ENCODE results near the gene ASCC1. TPM values are rescaled to one million over a fixed set of nuclear protein-coding genes. Genes with fewer than 3 reads are reported as not detected.

The ASCC1 gene
- total and polyA plus RNA-seq, 2 of the 4 experiments (the other 2 are of a cell fraction): 15.9 to 21.0 TPM

DNA sequence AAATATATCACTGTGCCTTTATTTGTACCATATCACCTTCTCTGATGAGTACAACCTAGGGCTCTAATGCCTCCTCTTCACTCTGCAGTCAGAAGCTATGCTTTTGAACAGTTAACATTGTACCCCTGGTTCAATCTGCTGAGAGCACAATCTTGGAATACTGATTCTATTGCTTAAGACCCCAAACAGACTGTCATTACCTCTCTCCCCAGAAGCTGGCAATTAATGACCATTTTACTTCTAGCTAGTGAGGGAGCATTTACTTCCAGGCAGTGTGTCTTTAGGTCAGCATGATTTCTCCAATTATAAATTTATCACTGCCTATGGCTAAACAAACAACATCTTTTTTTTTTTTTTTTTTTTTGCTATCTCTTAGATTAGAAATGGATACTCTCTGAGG lies 91.7 kb downstream of the ASCC1 start:
- Histone ChIP-seq H4K20me1 (ENCODE audit: insufficient read depth, low read length) (no peaks in the 10 kb centered on the region), H3K9me1 (ENCODE audit: insufficient read depth, low read length) (no peaks in the 10 kb centered on the region), H3K27me3 (ENCODE audit: control insufficient read depth, insufficient read depth, low read length) (no peaks in the 10 kb centered on the region), H3K23ac (ENCODE audit: low read depth, low read length) (no peak overlapping the region), H3K27ac (ENCODE audit: insufficient read depth, low read length) (no peak overlapping the region), H3K4me3 (ENCODE audit: insufficient read depth, low read depth, low read length) (no peak overlapping the region), H2BK15ac (ENCODE audit: low read depth, low read length) (no peak overlapping the region), H3K9me3 (ENCODE audit: control insufficient read depth, insufficient read depth, low read length) (no peaks in the 10 kb centered on the region), H2AK5ac (ENCODE audit: low read depth, low read length) (no peak overlapping the region), H2BK120ac (ENCODE audit: low read depth, low read length) (no peak overlapping the region), H3K18ac (ENCODE audit: low read depth, low read length) (no peak overlapping the region), H4K91ac (ENCODE audit: insufficient read depth, low read depth, low read length) (no peak overlapping the region), H4K8ac (ENCODE audit: low read depth in 2 of 2, low read length in 2 of 2) (no peak overlapping the region), H2AFZ (replicated peaks; ENCODE audit: low read length, poor library complexity) (no peak overlapping the region), H3K14ac (replicated peaks; ENCODE audit: low read depth, low read length) (no peak overlapping the region), H3K9ac (ENCODE audit: low read depth, low read length) (no peak overlapping the region), H3K4me2 (ENCODE audit: low read depth, low read length) (no peak overlapping the region), H3K4me1 (ENCODE audit: control insufficient read depth, insufficient read depth, low read length) (peaks cover 1% of the 10 kb centered on the region; the same call in 1 of the 2 replicates), H3K36me3 (ENCODE audit: control insufficient read depth, insufficient read depth, low read length) (peaks cover 2% of the 10 kb centered on the region; the same call in 1 of the 2 replicates), H2AK9ac (replicated peaks; ENCODE audit: low read depth, low read length, poor library complexity) (no peak overlapping the region), H2BK5ac (ENCODE audit: low read depth, low read length, poor library complexity, severe bottlenecking) (no peak overlapping the region), H3K79me1 (ENCODE audit: low read depth in 1 of 2, low read length in 2 of 2) (no peaks in the 10 kb centered on the region), H3K56ac (ENCODE audit: extremely low read depth, insufficient read depth, low read length) (no peak overlapping the region), H4K5ac (ENCODE audit: low read depth, low read length) (no peak overlapping the region), H3K4ac (ENCODE audit: low read depth, low read length) (no peak overlapping the region), H2BK20ac (ENCODE audit: low read depth, low read length) (no peak overlapping the region)
- intact Hi-C loops (cut with micrococcal nuclease) (no loop called here), in situ Hi-C loops (cut with MboI; ENCODE audit: low sequenced_read_pairs) (loop anchor here (10.0 kb wide), 1 partner anchor 210 kb away; no protein-coding TSS in a partner anchor), dilution Hi-C loops (cut with HindIII; ENCODE audit: low sequenced_read_pairs, unreplicated experiment) (no loop called here)
- DNase-seq: no peak
- ChIA-PET CTCF (interaction anchor here (1.4 kb wide), 1 partner anchor 9 kb away, joined by 3 read pairs; no protein-coding TSS in a partner anchor), POLR2A (ENCODE audit: unreplicated experiment) (interaction anchor here (0.5 kb wide), 1 partner anchor 58 kb away, joined by 5 read pairs; no protein-coding TSS in a partner anchor)
- no TSS peak for BruUV-seq (replicated peaks)
- no peak for ATAC-seq (ENCODE audit: low read depth)
- TF ChIP-seq RCOR1 (IDR thresholded peaks at IDR 0.05; ENCODE audit: insufficient replicate concordance, low read length) (no peak), CHD1 (IDR thresholded peaks at IDR 0.05; ENCODE audit: low read depth, low read length) (no peak), RFX5 (IDR thresholded peaks at IDR 0.05; ENCODE audit: low read depth, low read length) (no peak)

All from IMR-90 (cell line).